Hematopoietic multipotent progenitor cell treated with erythropoietin and hydrocortisone succinate and interleukin-3 and kit ligand, for 17 days (in vitro differentiated cells): ENCODE measurements around the gene EIPR1.

Source experiments
- DNase-seq: peaks from one replicate; pipeline ENCODE4 v3.0.0-alpha.2; 2015; ENCODE audit warnings: low spot score

The EIPR1 gene

GRCh38 chr2:3174626-3175567 lies 202.7 kb downstream of the EIPR1 start:
- DNase-seq = no peak

- DNase-seq = no peak
Observed at GRCh38 chr2:3173031-3173430, 204.6 kb downstream of the EIPR1 start.

GRCh38 chr2:3172265-3172935 lies 205.2 kb downstream of the EIPR1 start:
- no peak for DNase-seq

- no peak for DNase-seq
Observed at GRCh38 chr2:3171564-3172264, 205.9 kb downstream of the EIPR1 start.

GRCh38 chr2:3170792-3171455 lies 206.7 kb downstream of the EIPR1 start:
- DNase-seq = no peak

GRCh38 chr2:3169106-3169870 lies 208.3 kb downstream of the EIPR1 start:
- no peak for DNase-seq

GRCh38 chr2:3168230-3168891 lies 209.3 kb downstream of the EIPR1 start:
- DNase-seq = no peak

GRCh38 chr2:3163401-3163800 lies 214.2 kb downstream of the EIPR1 start:
- no peak for DNase-seq

- no peak for DNase-seq
Observed at GRCh38 chr2:3162442-3163077, 215.1 kb downstream of the EIPR1 start.

GRCh38 chr2:3160751-3161330 lies 216.8 kb downstream of the EIPR1 start:
- no peak for DNase-seq

- DNase-seq = no peak
Observed at GRCh38 chr2:3159782-3160545, 217.7 kb downstream of the EIPR1 start.

- no peak for DNase-seq
Observed at GRCh38 chr2:3154700-3155099, 222.9 kb downstream of the EIPR1 start.

GRCh38 chr2:3154146-3154545 lies 223.5 kb downstream of the EIPR1 start:
- DNase-seq = no peak

- no peak for DNase-seq
Observed at GRCh38 chr2:3151153-3151918, 226.3 kb downstream of the EIPR1 start.

- DNase-seq = no peak
Observed at GRCh38 chr2:3149441-3150217, 228.0 kb downstream of the EIPR1 start.

- DNase-seq = no peak
Observed at GRCh38 chr2:3148716-3149115, 228.9 kb downstream of the EIPR1 start.
